GM18517 (cell line): ENCODE measurements around the gene ANKRD10.
"Not testable (repeated sequence)": the region's sequence is repeated elsewhere in the genome, so short reads cannot be mapped to it uniquely, and the experiment has no call there.

Source experiments
- ATAC-seq: cut with Tn5 transposase; IDR thresholded peaks from one replicate; pipeline ENCODE4 v1.9.1; 2021; ENCODE audit warnings: mild to moderate bottlenecking, moderate library complexity; ENCODE audit not compliant: unreplicated experiment

ANKRD10 gene

GRCh38 chr13:110915057-110915873 lies at the start of gene ANKRD10:
TSS of gene ANKRD10 (minus strand) at chr13:110915069. CDS start at chr13:110914934, 135 bp downstream.
- ATAC-seq, result peak; percentile 73

GRCh38 chr13:110964229-110965037 lies 49.6 kb upstream of the ANKRD10 start:
- ATAC-seq, result no peak

- ATAC-seq, result no peak
These were observed 48.7 kb upstream of the ANKRD10 start for GRCh38 chr13:110963554-110963970.

- no peak for ATAC-seq
These were observed 47.1 kb upstream of the ANKRD10 start for GRCh38 chr13:110961959-110962358.

- no peak for ATAC-seq
These were observed 45.3 kb upstream of the ANKRD10 start for GRCh38 chr13:110960204-110960603.

- ATAC-seq, result no peak
These were observed 43.1 kb upstream of the ANKRD10 start for GRCh38 chr13:110957931-110958330.

GRCh38 chr13:110957181-110957884 lies 42.5 kb upstream of the ANKRD10 start:
- ATAC-seq, result no peak

- ATAC-seq, result not testable (repeated sequence)
These were observed 41.3 kb upstream of the ANKRD10 start for GRCh38 chr13:110956216-110956615.

- ATAC-seq, result not testable (repeated sequence)
These were observed 40.7 kb upstream of the ANKRD10 start for GRCh38 chr13:110955608-110956007.

- not testable (repeated sequence) for ATAC-seq
These were observed 40.2 kb upstream of the ANKRD10 start for GRCh38 chr13:110955072-110955503.

GRCh38 chr13:110954533-110954920 lies 39.7 kb upstream of the ANKRD10 start:
- not testable (repeated sequence) for ATAC-seq

GRCh38 chr13:110953833-110954532 lies 39.1 kb upstream of the ANKRD10 start:
- no peak for ATAC-seq

- no peak for ATAC-seq
These were observed 38.5 kb upstream of the ANKRD10 start for GRCh38 chr13:110953416-110953815.

- not testable (repeated sequence) for ATAC-seq
These were observed 37.3 kb upstream of the ANKRD10 start for GRCh38 chr13:110952135-110952534.

GRCh38 chr13:110950819-110951570 lies 36.1 kb upstream of the ANKRD10 start:
- no peak for ATAC-seq

GRCh38 chr13:110950356-110950755 lies 35.5 kb upstream of the ANKRD10 start:
- ATAC-seq, result no peak

- ATAC-seq, result no peak
These were observed 34.8 kb upstream of the ANKRD10 start for GRCh38 chr13:110949628-110950027.

GRCh38 chr13:110949116-110949515 lies 34.2 kb upstream of the ANKRD10 start:
- no peak for ATAC-seq

- ATAC-seq, result not testable (repeated sequence)
These were observed 32.5 kb upstream of the ANKRD10 start for GRCh38 chr13:110947338-110947737.
